Measurements from ENCODE around the gene IGF2. TPM values are rescaled to one million over a fixed set of nuclear protein-coding genes. Genes with fewer than 3 reads are reported as not detected.

The IGF2 gene
- total RNA-seq, 2 experiments from 2014 or later: 0.91 TPM; not detected in 1

GRCh38 chr11:2114430-2115241 lies 24.6 kb downstream of the IGF2 start:
- Mint-ChIP-seq H3K27me3 (peaks cover 28% of the 10 kb centered on the region), H3K36me3 (no peaks in the 10 kb centered on the region)

GRCh38 chr11:2113776-2114175 lies 25.4 kb downstream of the IGF2 start:
- no peak overlapping the region for H3K4me3 Mint-ChIP-seq
- CTCF ChIA-PET: no interaction called here
- ATAC-seq (no peak), DNase-seq (no peak)
- no peaks in the 10 kb centered on the region for H3K36me3 Mint-ChIP-seq
- H3K27ac Mint-ChIP-seq: no peak overlapping the region
- H3K9me3 Mint-ChIP-seq (ENCODE audit: low read depth): no peaks in the 10 kb centered on the region
- peaks cover 25% of the 10 kb centered on the region for H3K27me3 Mint-ChIP-seq
- H3K4me1 Mint-ChIP-seq: no peaks in the 10 kb centered on the region

More at GRCh38 chr11:2114430-2115241, 24.6 kb downstream of the IGF2 start:
- Mint-ChIP-seq H3K27ac (no peak overlapping the region), H3K4me1 (no peaks in the 10 kb centered on the region), H3K4me3 (no peak overlapping the region), H3K9me3 (ENCODE audit: low read depth) (no peaks in the 10 kb centered on the region)
- ATAC-seq (no peak), DNase-seq (no peak)
- CTCF ChIA-PET: interaction anchor here (0.8 kb wide), 1 partner anchor 38 kb away, joined by 3 read pairs; no protein-coding TSS in a partner anchor

- no peak for DNase-seq
- H3K4me3 Mint-ChIP-seq: no peak overlapping the region
- no peak overlapping the region for H3K27ac Mint-ChIP-seq
- no peak for ATAC-seq
- H3K36me3 Mint-ChIP-seq: no peaks in the 10 kb centered on the region
- no peaks in the 10 kb centered on the region for H3K9me3 Mint-ChIP-seq (ENCODE audit: low read depth)
- peaks cover 9% of the 10 kb centered on the region for H3K27me3 Mint-ChIP-seq
- H3K4me1 Mint-ChIP-seq: no peaks in the 10 kb centered on the region
- CTCF ChIA-PET: no interaction called here
Measured at GRCh38 chr11:2110521-2110920, 28.7 kb downstream of the IGF2 start.

DNA sequence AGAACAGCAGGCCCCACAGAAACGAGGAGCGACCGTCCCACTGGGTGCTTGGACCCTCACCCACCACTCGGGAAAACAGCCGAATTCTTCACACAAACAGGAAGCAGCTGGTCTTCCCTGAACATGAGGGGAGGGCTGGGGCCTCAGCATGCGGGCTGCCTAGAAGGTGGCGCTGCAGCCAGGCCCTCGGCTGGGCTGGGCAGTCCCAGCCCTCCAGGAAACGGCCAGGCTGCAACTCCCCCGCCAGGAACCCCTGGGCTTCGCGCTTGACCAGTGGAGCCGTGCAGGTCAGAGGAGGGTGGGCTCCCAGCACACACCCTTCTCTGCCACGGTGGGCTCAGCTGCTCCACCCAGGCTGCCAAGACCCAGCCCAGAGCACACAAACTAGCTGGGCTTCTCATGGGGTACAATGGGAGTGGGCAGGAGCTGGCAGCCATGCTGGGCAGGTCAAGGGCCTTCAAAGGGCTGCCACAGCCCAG lies 29.6 kb downstream of the IGF2 start:
- Mint-ChIP-seq H3K4me3 (no peak overlapping the region), H3K4me1 (no peaks in the 10 kb centered on the region), H3K9me3 (ENCODE audit: low read depth) (no peaks in the 10 kb centered on the region), H3K27me3 (peaks cover 11% of the 10 kb centered on the region), H3K36me3 (no peaks in the 10 kb centered on the region), H3K27ac (no peak overlapping the region)
- DNase-seq (no peak), ATAC-seq (no peak)
- CTCF ChIA-PET: no interaction called here

DNA sequence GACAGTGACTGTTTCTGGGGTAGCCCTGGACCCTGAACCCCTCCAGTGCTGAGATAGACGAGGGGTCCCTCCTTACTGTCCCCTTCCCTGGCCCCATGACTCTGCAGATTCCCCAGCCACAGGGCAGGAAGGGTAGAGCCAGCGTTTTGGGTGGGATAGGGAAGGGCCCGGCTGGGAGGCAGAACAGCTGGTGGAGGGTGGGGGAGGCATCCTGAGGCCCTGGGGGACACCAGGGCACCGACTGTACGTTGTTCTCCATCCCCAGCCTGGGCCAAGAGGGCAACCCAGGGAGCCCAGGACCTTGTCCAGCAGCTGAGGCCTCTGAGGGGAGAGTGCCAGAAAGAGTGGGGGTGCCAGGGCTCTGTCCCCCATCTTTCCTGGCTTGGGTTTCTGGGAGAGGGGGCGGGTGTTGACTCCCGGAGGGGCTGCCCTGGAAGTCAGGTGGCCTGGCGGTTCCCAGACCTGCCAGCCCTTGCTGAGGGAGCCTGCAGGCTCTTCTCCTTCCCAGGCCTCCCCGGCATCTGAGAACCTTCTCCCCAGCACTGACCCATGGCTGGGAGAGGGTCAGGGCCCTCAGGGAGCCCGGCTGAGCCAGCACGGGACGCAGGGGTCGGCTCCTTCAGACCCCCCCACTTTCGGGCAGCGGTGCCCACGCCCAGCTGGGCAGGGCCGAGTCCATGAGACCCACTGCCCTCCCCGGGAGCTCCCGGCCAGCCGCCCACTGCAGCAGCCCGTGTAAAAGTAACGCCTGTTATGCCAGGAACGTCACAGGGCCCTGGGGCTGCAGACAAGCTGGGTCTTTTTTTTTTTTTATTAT lies 30.3 kb downstream of the IGF2 start:
- DNase-seq (no peak), ATAC-seq (no peak)
- no peak overlapping the region for H3K4me3 Mint-ChIP-seq
- CTCF ChIA-PET: interaction anchor here (1.4 kb wide), 1 partner anchor 43 kb away, joined by 4 read pairs; no protein-coding TSS in a partner anchor
- H3K36me3 Mint-ChIP-seq: no peaks in the 10 kb centered on the region
- no peaks in the 10 kb centered on the region for H3K4me1 Mint-ChIP-seq
- no peak overlapping the region for H3K27ac Mint-ChIP-seq
- no peaks in the 10 kb centered on the region for H3K9me3 Mint-ChIP-seq (ENCODE audit: low read depth)
- H3K27me3 Mint-ChIP-seq: peaks cover 11% of the 10 kb centered on the region

- H3K9me3 Mint-ChIP-seq (ENCODE audit: low read depth): no peaks in the 10 kb centered on the region
- CTCF ChIA-PET: interaction anchor here (1.4 kb wide), 1 partner anchor 44 kb away, joined by 4 read pairs; no protein-coding TSS in a partner anchor
- H3K27me3 Mint-ChIP-seq: peaks cover 11% of the 10 kb centered on the region
- H3K36me3 Mint-ChIP-seq: no peaks in the 10 kb centered on the region
- no peak overlapping the region for H3K4me3 Mint-ChIP-seq
- no peak for ATAC-seq
- H3K4me1 Mint-ChIP-seq: no peaks in the 10 kb centered on the region
- no peak overlapping the region for H3K27ac Mint-ChIP-seq
- no peak for DNase-seq
Measured at GRCh38 chr11:2107941-2108630, 31.1 kb downstream of the IGF2 start.

DNA sequence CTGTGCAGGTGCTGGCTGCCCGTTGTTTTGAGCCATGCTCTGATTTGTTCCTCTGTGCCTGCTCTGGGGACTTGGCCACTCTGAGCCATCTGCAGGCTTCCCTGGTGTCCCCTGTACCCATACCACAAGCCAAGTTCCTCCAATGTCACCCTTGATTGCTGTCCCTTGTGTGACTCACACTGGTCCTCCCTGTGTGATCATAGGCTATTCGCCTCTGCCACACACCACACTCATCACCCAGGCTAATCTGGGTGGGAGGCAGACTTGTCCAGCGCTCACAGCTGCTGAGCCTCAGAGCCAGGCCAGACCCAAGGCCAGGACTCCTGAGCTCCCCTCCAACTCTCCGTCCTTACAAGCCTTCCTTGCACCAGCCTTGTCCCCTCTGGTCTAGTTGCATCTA lies 31.7 kb downstream of the IGF2 start:
- H3K4me1 Mint-ChIP-seq: no peaks in the 10 kb centered on the region
- no peaks in the 10 kb centered on the region for H3K36me3 Mint-ChIP-seq

GRCh38 chr11:2106583-2107209 lies 32.5 kb downstream of the IGF2 start:
- Mint-ChIP-seq H3K4me1 (no peaks in the 10 kb centered on the region), H3K9me3 (ENCODE audit: low read depth) (no peaks in the 10 kb centered on the region), H3K4me3 (no peak overlapping the region), H3K27ac (no peak overlapping the region), H3K27me3 (peaks cover 11% of the 10 kb centered on the region), H3K36me3 (no peaks in the 10 kb centered on the region)
- DNase-seq: no peak
- CTCF ChIA-PET: no interaction called here
- ATAC-seq: no peak

More for the DNA sequence above, 31.7 kb downstream of the IGF2 start:
- CTCF ChIA-PET: interaction anchor here (1.4 kb wide), 1 partner anchor 44 kb away, joined by 4 read pairs; no protein-coding TSS in a partner anchor
- H3K9me3 Mint-ChIP-seq (ENCODE audit: low read depth): no peaks in the 10 kb centered on the region
- H3K27ac Mint-ChIP-seq: no peak overlapping the region
- H3K4me3 Mint-ChIP-seq: no peak overlapping the region
- ATAC-seq: no peak
- DNase-seq: no peak
- peaks cover 11% of the 10 kb centered on the region for H3K27me3 Mint-ChIP-seq

GRCh38 chr11:2105511-2105910 lies 33.7 kb downstream of the IGF2 start:
- Mint-ChIP-seq H3K4me3 (no peak overlapping the region), H3K27ac (no peak overlapping the region), H3K9me3 (ENCODE audit: low read depth) (no peaks in the 10 kb centered on the region), H3K36me3 (no peaks in the 10 kb centered on the region), H3K27me3 (peaks cover 11% of the 10 kb centered on the region), H3K4me1 (no peaks in the 10 kb centered on the region)
- CTCF ChIA-PET: no interaction called here
- no peak for ATAC-seq
- DNase-seq: no peak

DNA sequence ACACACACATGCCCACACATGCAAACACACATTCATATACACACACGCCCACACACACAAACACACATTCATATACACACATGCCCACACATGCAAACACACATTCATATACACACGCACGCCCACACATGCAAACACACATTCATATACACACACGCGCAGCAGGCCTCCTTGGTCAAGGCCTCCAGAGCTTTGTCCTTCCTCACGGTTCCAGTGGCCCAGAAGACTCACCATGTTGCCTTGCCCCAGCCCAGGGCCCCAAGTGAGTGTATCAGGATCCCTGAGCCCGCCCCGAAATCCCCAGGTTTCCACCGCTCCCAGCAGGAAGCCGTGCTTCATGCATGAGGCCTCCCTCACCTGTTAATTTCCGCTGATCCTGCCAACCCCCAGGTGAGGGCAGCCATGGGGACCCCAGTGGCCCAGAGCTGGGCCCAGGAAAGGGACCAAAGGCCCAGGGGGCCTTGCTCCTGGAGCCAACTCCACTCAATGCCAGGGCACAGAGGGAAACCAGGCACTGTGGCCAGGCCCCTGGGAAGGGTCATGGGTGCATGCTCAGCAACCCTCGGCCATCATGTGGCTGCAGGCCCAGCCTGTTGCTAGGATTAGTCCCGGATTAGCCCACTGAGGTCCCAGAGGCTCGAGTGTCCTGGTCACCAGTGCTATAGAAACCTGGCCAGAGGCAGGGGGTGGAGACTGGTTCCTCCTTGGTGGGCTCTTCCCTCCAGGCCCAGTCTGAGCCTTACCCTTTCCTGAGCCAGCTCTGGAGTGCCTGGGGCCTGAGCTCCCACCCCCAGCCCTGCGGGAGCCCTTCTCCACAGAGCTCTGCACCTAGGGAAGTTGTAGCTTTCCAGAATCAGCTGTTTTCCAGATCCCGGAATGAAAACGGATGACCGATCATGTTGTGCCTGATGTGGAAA lies 34.4 kb downstream of the IGF2 start:
- no peak for ATAC-seq
- Mint-ChIP-seq H3K27ac (no peak overlapping the region), H3K9me3 (ENCODE audit: low read depth) (no peaks in the 10 kb centered on the region), H3K4me3 (no peak overlapping the region), H3K27me3 (peaks cover 7% of the 10 kb centered on the region), H3K4me1 (peaks cover 2% of the 10 kb centered on the region), H3K36me3 (no peaks in the 10 kb centered on the region)
- CTCF ChIA-PET: no interaction called here
- no peak for DNase-seq

GRCh38 chr11:2103668-2104523 lies 35.3 kb downstream of the IGF2 start:
- peaks cover 5% of the 10 kb centered on the region for H3K27me3 Mint-ChIP-seq
- no peak for DNase-seq
- no peaks in the 10 kb centered on the region for H3K9me3 Mint-ChIP-seq (ENCODE audit: low read depth)
- peaks cover 2% of the 10 kb centered on the region for H3K4me1 Mint-ChIP-seq
- no peak overlapping the region for H3K27ac Mint-ChIP-seq
- no peak overlapping the region for H3K4me3 Mint-ChIP-seq
- no peak for ATAC-seq
- no peaks in the 10 kb centered on the region for H3K36me3 Mint-ChIP-seq
- CTCF ChIA-PET: no interaction called here

- Mint-ChIP-seq H3K27ac (no peak overlapping the region), H3K36me3 (no peaks in the 10 kb centered on the region), H3K4me3 (no peak overlapping the region), H3K9me3 (ENCODE audit: low read depth) (no peaks in the 10 kb centered on the region), H3K4me1 (peaks cover 2% of the 10 kb centered on the region), H3K27me3 (peaks cover 2% of the 10 kb centered on the region)
- ATAC-seq: no peak
- CTCF ChIA-PET: no interaction called here
- no peak for DNase-seq
Measured at GRCh38 chr11:2102883-2103213, 36.3 kb downstream of the IGF2 start.

Data from activated CD8-positive, alpha-beta memory T cell treated with anti-CD3 and anti-CD28 coated beads, Interleukin-2, amount 10 ng/mL, durations not matched to agents 7 days and 5 days (primary cell).